HCT116 (cell line): Measurements from ENCODE around the gene SH3TC1. TPM values are rescaled to one million over a fixed set of nuclear protein-coding genes. Genes with fewer than 3 reads are reported as not detected.

Experiments
- ATAC-seq: fragments of 200-7000 bp; cut with Tn5 transposase; 2 replicates; pipeline ENCODE4 v1.9.1; 2020; ENCODE audit warnings: mild to moderate bottlenecking, moderate library complexity
- BruUV-seq: library from RNA; stranded (reverse); fragments of 400-500 nt; replicated peaks from 2 replicates; lab custom pipeline; 2021; lab: Mats Ljungman, UMichigan
- CTCF ChIA-PET: fragments of 300-600 bp; sonication (Branson Sonifier 250); formaldehyde crosslinking; loops from one replicate; lab custom pipeline; 2021; ENCODE audit warnings: antibody characterized with exemption; lab: Charles Lee
- POLR2A ChIA-PET: fragments of 300-600, 350-600 bp; sonication (Branson Sonifier 250); formaldehyde crosslinking; loops from one replicate; lab custom pipeline; 2021; ENCODE audit warnings: antibody characterized with exemption; lab: Charles Lee
- RAD21 ChIA-PET, 2 experiments: fragments of 300-600 bp; sonication (Branson Sonifier 250); formaldehyde crosslinking; loops; one replicate each; lab custom pipeline; 2023; ENCODE audit warnings: low total read pairs in 2 of 2; ENCODE audit not compliant: uncharacterized antibody in 2 of 2, unreplicated experiment in 2 of 2, low non-redundant PET in 1 of 2; lab: Charles Lee
- DNase-seq: peaks from one replicate; pipeline ENCODE4 v3.0.0-alpha.2; 2010; ENCODE audit warnings: low read depth, low spot score
- H2AFZ ChIP-seq: fragments of 200-600 bp; shearing (Covaris generic), sonication (generic); 2 replicates; pipeline ENCODE4 v1.6.1; 2017; ENCODE audit warnings: low read depth, mixed run types, mixed read lengths, antibody characterized with exemption, low read length; ENCODE audit not compliant: poor library complexity, severe bottlenecking
- H3K27ac ChIP-seq: 2 replicates; pipeline ENCODE4 v1.5.1; 2012; ENCODE audit warnings: low read depth, low read length
- H3K27me3 ChIP-seq: fragments of 200-600 bp; sonication (generic); 2 replicates; pipeline ENCODE4 v1.6.1; 2016; ENCODE audit warnings: mixed run types, low read length, mixed read lengths; ENCODE audit not compliant: insufficient read depth
- H3K36me3 ChIP-seq, 2 experiments: fragments of 200-500 bp in 1 of 2; fragments of 200-600 bp in 1 of 2; sonication (Bioruptor generic) in 1 of 2; sonication (generic) in 1 of 2; 2 replicates each; pipeline versions ENCODE4 v1.5.1 to v1.6.1; 2014 to 2016; ENCODE audit warnings: low read length in 2 of 2, inconsistent platforms in 1 of 2, mixed read lengths in 1 of 2, mixed run types in 1 of 2; ENCODE audit not compliant: insufficient read depth in 2 of 2, control insufficient read depth in 1 of 2
- H3K4me1 ChIP-seq, 2 experiments: fragments of 200-600 bp in 1 of 2; sonication (generic) in 1 of 2; 2 replicates each; pipeline versions ENCODE4 v1.5.1 to v1.6.1; 2012 to 2017; ENCODE audit warnings: low read length in 2 of 2, inconsistent platforms in 1 of 2, mild to moderate bottlenecking in 1 of 2, mixed read lengths in 1 of 2, mixed run types in 1 of 2, moderate library complexity in 1 of 2; ENCODE audit not compliant: insufficient read depth in 2 of 2, control insufficient read depth in 1 of 2
- H3K4me2 ChIP-seq: fragments of 200-600 bp; sonication (generic); 2 replicates; pipeline ENCODE4 v1.6.1; 2017; ENCODE audit warnings: mixed run types, low read length, mixed read lengths
- H3K4me3 ChIP-seq, 2 experiments: fragments of 200-600 bp in 1 of 2; sonication (generic) in 1 of 2; replicated peaks in 1 of 2; 2 replicates each; pipeline ENCODE4 v1.5.1; 2011 to 2016; ENCODE audit warnings: low read length in 2 of 2, control low read depth in 1 of 2, low read depth in 1 of 2, mild to moderate bottlenecking in 1 of 2, mixed read lengths in 1 of 2, mixed run types in 1 of 2
- H3K79me2 ChIP-seq: fragments of 200-600 bp; sonication (generic); 2 replicates; pipeline ENCODE4 v1.6.1; 2017; ENCODE audit warnings: mild to moderate bottlenecking, mixed run types, low read length, moderate library complexity, mixed read lengths; ENCODE audit not compliant: insufficient read depth
- H3K9ac ChIP-seq: fragments of 200-600 bp; sonication (generic); 2 replicates; pipeline ENCODE4 v1.6.1; 2016; ENCODE audit warnings: low read length, mixed read lengths
- H3K9me2 ChIP-seq: fragments of 200-600 bp; sonication (generic), shearing (Covaris generic); 2 replicates; pipeline ENCODE4 v1.6.1; 2017; ENCODE audit warnings: mixed run types, mild to moderate bottlenecking, moderate library complexity; ENCODE audit not compliant: insufficient read depth
- H3K9me3 ChIP-seq, 2 experiments: fragments of 200-500 bp in 1 of 2; fragments of 200-600 bp in 1 of 2; sonication (Bioruptor generic) in 1 of 2; sonication (generic) in 1 of 2; 2 replicates each; pipeline ENCODE4 v1.6.1; 2014 to 2017; ENCODE audit warnings: low read length in 2 of 2, mixed read lengths in 2 of 2, inconsistent platforms in 1 of 2, low read depth in 1 of 2, mild to moderate bottlenecking in 1 of 2, mixed run types in 1 of 2, moderate library complexity in 1 of 2; ENCODE audit not compliant: control insufficient read depth in 1 of 2, insufficient read depth in 1 of 2
- H4K20me1 ChIP-seq: fragments of 200-600 bp; sonication (generic), shearing (Covaris generic); 2 replicates; pipeline ENCODE4 v1.6.1; 2017; ENCODE audit warnings: mixed run types, mild to moderate bottlenecking, moderate library complexity; ENCODE audit not compliant: insufficient read depth
- CEBPB ChIP-seq: IDR thresholded peaks from 2 replicates; pipeline ENCODE4 v1.6.1; 2012; ENCODE audit warnings: low read depth
- EZH2 ChIP-seq: fragments of 200-600 bp; sonication (generic); IDR thresholded peaks from 2 replicates; pipeline ENCODE4 v1.6.1; 2017; ENCODE audit warnings: antibody characterized with exemption, mixed run types
- JUND ChIP-seq: IDR thresholded peaks from 2 replicates; pipeline ENCODE4 v1.6.1; 2012
- RAD21 ChIP-seq: IDR thresholded peaks from 2 replicates; pipeline ENCODE4 v1.6.1; 2012; ENCODE audit warnings: low read depth, mild to moderate bottlenecking
- SP1 ChIP-seq: IDR thresholded peaks from 2 replicates; pipeline ENCODE4 v1.6.1; 2012; ENCODE audit warnings: low read depth
- TCF7L2 ChIP-seq: IDR thresholded peaks from 2 replicates; pipeline ENCODE4 v1.7.0; 2011; ENCODE audit warnings: borderline replicate concordance, inconsistent platforms; ENCODE audit not compliant: insufficient read depth, insufficient read length; ENCODE audit errors: extremely low read depth
- ZFX ChIP-seq: fragments of 450-650 bp; IDR thresholded peaks from 2 replicates; pipeline ENCODE4 v1.6.1; 2017
- ZNF274 ChIP-seq: fragments of 200-500 bp; sonication (Bioruptor generic); IDR thresholded peaks from 2 replicates; pipeline ENCODE4 v1.6.1; 2014; ENCODE audit warnings: mild to moderate bottlenecking, low read depth, low read length, inconsistent platforms
- intact Hi-C: fragments of 100-400 bp; cut with micrococcal nuclease; formaldehyde crosslinking; loops from 2 replicates; pipeline ENCODE4 v1.10.0; 2022
- total RNA-seq: library from RNA; stranded (reverse); gene quantifications from one replicate; pipeline ENCODE4 v1.2.1, GENCODE V29; 2021; ENCODE audit not compliant: unreplicated experiment
- TF ChIP-seq, protein P1 (sequence below): IDR thresholded peaks from 2 replicates; pipeline ENCODE4 v1.6.1; 2011; ENCODE audit warnings: mild to moderate bottlenecking, low read length, moderate library complexity; ENCODE audit not compliant: insufficient replicate concordance; ENCODE audit errors: extremely low read depth
- TF ChIP-seq, protein P2 (sequence below): IDR thresholded peaks from 2 replicates; pipeline ENCODE4 v1.6.1; 2012; ENCODE audit warnings: low read depth
- TF ChIP-seq, protein P3 (sequence below), 3 experiments: fragments of 200-600 bp in 1 of 3; sonication (generic) in 1 of 3; IDR thresholded peaks in 2 of 3; conservative IDR thresholded peaks in 1 of 3; 2 replicates each; pipeline ENCODE4 v1.5.1; 2012 to 2017; ENCODE audit warnings: low read depth in 2 of 3, low read length in 2 of 3, antibody characterized with exemption in 1 of 3, borderline replicate concordance in 1 of 3, control low read depth in 1 of 3, mild to moderate bottlenecking in 1 of 3, mixed read lengths in 1 of 3, mixed run types in 1 of 3, moderate library complexity in 1 of 3; ENCODE audit not compliant: insufficient read depth in 1 of 3
- TF ChIP-seq, protein P4 (sequence below): IDR thresholded peaks from 2 replicates; pipeline ENCODE4 v1.6.1; 2012
- TF ChIP-seq, protein P5 (sequence below): IDR thresholded peaks from 2 replicates; pipeline ENCODE4 v1.6.1; 2012

Gene SH3TC1
- total RNA-seq, 1 experiment from 2014 or later = 12.5 TPM

DNA sequence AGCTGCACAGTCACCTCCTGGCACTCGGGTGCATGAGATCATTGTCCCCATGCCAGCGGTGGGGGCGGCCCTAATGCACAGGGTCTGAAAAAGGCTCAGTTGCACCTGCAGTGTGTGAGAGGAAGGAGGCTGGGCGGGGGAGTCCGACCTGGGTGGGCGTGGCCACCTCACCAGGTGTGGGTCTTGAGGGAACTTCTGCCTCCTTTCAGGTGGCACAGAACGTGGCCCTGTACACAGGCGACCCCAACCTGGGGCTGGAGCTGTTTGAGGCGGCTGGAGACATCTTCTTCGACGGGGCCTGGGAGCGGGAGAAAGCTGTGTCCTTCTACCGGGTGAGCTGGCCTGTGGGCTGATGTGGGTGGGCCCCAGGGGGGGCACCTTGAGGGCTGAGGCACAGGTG is 36.1 kb downstream of the SH3TC1 start:
- Histone ChIP-seq H3K9me3 (no peaks in the 10 kb centered on the region), H3K36me3 (no peaks in the 10 kb centered on the region), H4K20me1 (no peaks in the 10 kb centered on the region), H3K9ac (no peak overlapping the region), H3K4me2 (no peak overlapping the region), H3K4me3 (no peak overlapping the region), H3K9me2 (no peaks in the 10 kb centered on the region), H3K4me1 (no peaks in the 10 kb centered on the region), H3K27me3 (no peaks in the 10 kb centered on the region), H3K27ac (no peak overlapping the region), H3K79me2 (no peaks in the 10 kb centered on the region), H2AFZ (no peak overlapping the region)
- intact Hi-C loops = no loop called here
- no peak for ATAC-seq
- TF ChIP-seq, protein P1, sequence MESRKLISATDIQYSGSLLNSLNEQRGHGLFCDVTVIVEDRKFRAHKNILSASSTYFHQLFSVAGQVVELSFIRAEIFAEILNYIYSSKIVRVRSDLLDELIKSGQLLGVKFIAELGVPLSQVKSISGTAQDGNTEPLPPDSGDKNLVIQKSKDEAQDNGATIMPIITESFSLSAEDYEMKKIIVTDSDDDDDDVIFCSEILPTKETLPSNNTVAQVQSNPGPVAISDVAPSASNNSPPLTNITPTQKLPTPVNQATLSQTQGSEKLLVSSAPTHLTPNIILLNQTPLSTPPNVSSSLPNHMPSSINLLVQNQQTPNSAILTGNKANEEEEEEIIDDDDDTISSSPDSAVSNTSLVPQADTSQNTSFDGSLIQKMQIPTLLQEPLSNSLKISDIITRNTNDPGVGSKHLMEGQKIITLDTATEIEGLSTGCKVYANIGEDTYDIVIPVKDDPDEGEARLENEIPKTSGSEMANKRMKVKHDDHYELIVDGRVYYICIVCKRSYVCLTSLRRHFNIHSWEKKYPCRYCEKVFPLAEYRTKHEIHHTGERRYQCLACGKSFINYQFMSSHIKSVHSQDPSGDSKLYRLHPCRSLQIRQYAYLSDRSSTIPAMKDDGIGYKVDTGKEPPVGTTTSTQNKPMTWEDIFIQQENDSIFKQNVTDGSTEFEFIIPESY = no peak
- TF ChIP-seq CEBPB (no peak), ZFX (no peak), TCF7L2 (no peak), RAD21 (no peak), JUND (no peak), ZNF274 (no peak), EZH2 (no peak), SP1 (no peak)
- TF ChIP-seq, protein P2, sequence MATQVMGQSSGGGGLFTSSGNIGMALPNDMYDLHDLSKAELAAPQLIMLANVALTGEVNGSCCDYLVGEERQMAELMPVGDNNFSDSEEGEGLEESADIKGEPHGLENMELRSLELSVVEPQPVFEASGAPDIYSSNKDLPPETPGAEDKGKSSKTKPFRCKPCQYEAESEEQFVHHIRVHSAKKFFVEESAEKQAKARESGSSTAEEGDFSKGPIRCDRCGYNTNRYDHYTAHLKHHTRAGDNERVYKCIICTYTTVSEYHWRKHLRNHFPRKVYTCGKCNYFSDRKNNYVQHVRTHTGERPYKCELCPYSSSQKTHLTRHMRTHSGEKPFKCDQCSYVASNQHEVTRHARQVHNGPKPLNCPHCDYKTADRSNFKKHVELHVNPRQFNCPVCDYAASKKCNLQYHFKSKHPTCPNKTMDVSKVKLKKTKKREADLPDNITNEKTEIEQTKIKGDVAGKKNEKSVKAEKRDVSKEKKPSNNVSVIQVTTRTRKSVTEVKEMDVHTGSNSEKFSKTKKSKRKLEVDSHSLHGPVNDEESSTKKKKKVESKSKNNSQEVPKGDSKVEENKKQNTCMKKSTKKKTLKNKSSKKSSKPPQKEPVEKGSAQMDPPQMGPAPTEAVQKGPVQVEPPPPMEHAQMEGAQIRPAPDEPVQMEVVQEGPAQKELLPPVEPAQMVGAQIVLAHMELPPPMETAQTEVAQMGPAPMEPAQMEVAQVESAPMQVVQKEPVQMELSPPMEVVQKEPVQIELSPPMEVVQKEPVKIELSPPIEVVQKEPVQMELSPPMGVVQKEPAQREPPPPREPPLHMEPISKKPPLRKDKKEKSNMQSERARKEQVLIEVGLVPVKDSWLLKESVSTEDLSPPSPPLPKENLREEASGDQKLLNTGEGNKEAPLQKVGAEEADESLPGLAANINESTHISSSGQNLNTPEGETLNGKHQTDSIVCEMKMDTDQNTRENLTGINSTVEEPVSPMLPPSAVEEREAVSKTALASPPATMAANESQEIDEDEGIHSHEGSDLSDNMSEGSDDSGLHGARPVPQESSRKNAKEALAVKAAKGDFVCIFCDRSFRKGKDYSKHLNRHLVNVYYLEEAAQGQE = no peak
- TF ChIP-seq, protein P3, sequence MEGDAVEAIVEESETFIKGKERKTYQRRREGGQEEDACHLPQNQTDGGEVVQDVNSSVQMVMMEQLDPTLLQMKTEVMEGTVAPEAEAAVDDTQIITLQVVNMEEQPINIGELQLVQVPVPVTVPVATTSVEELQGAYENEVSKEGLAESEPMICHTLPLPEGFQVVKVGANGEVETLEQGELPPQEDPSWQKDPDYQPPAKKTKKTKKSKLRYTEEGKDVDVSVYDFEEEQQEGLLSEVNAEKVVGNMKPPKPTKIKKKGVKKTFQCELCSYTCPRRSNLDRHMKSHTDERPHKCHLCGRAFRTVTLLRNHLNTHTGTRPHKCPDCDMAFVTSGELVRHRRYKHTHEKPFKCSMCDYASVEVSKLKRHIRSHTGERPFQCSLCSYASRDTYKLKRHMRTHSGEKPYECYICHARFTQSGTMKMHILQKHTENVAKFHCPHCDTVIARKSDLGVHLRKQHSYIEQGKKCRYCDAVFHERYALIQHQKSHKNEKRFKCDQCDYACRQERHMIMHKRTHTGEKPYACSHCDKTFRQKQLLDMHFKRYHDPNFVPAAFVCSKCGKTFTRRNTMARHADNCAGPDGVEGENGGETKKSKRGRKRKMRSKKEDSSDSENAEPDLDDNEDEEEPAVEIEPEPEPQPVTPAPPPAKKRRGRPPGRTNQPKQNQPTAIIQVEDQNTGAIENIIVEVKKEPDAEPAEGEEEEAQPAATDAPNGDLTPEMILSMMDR (IDR thresholded peaks at IDR 0.05 in 2 of 3, conservative IDR thresholded peaks at IDR 0.05 in 1 of 3; ENCODE audit: borderline replicate concordance in 1 of 3, insufficient read depth in 1 of 3, low read depth in 2 of 3, low read length in 2 of 3) = no peak
- TF ChIP-seq, protein P4, sequence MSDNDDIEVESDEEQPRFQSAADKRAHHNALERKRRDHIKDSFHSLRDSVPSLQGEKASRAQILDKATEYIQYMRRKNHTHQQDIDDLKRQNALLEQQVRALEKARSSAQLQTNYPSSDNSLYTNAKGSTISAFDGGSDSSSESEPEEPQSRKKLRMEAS = no peak
- TF ChIP-seq, protein P5, sequence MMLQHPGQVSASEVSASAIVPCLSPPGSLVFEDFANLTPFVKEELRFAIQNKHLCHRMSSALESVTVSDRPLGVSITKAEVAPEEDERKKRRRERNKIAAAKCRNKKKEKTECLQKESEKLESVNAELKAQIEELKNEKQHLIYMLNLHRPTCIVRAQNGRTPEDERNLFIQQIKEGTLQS = no peak
- BruUV-seq = no TSS peak
- POLR2A ChIA-PET = no interaction called here
- CTCF ChIA-PET = interaction anchor here (1.7 kb wide), 1 partner anchor 58 kb away, joined by 5 read pairs; no protein-coding TSS in a partner anchor
- RAD21 ChIA-PET = no interaction called here
- no peak for DNase-seq
